Mucosa of rectum (tissue), 2 donors: ENCODE results near the gene ATAD1.
"Not testable (repeated sequence)": the region's sequence is repeated elsewhere in the genome, so short reads cannot be mapped to it uniquely, and the experiment has no call there.

ENCODE experiments used
- H3K27ac ChIP-seq, 2 donors: one replicate each; pipeline ENCODE4 v1.7.0; 2013; ENCODE audit warnings: inconsistent platforms in 2 of 2, low read depth in 2 of 2, low read length in 2 of 2
- H3K27me3 ChIP-seq, 2 donors: one replicate each; pipeline ENCODE4 v1.7.0; 2013; ENCODE audit warnings: low read length in 2 of 2; ENCODE audit not compliant: control insufficient read depth in 2 of 2, insufficient read depth in 2 of 2
- H3K36me3 ChIP-seq, 2 donors: one replicate each; pipeline ENCODE4 v1.7.0; 2013; ENCODE audit warnings: low read length in 2 of 2; ENCODE audit not compliant: control insufficient read depth in 2 of 2, insufficient read depth in 2 of 2
- H3K4me1 ChIP-seq, 2 donors: one replicate each; pipeline ENCODE4 v1.7.0; 2013; ENCODE audit warnings: low read length in 2 of 2, mild to moderate bottlenecking in 1 of 2; ENCODE audit not compliant: control insufficient read depth in 2 of 2, insufficient read depth in 2 of 2
- H3K4me3 ChIP-seq, 2 donors: one replicate each; pipeline ENCODE4 v1.7.0; 2013; ENCODE audit warnings: low read length in 2 of 2
- H3K9ac ChIP-seq, 2 donors: one replicate each; pipeline ENCODE4 v1.7.0; 2013; ENCODE audit warnings: low read length in 2 of 2, low read depth in 1 of 2, mild to moderate bottlenecking in 1 of 2
- H3K9me3 ChIP-seq, 2 donors: one replicate each; pipeline ENCODE4 v1.7.0; 2013; ENCODE audit warnings: low read length in 2 of 2; ENCODE audit not compliant: control insufficient read depth in 2 of 2
- donor health status: healthy.
- donor health status: Normal muscosa, but diverticular disease.

ATAD1 gene, protein sequence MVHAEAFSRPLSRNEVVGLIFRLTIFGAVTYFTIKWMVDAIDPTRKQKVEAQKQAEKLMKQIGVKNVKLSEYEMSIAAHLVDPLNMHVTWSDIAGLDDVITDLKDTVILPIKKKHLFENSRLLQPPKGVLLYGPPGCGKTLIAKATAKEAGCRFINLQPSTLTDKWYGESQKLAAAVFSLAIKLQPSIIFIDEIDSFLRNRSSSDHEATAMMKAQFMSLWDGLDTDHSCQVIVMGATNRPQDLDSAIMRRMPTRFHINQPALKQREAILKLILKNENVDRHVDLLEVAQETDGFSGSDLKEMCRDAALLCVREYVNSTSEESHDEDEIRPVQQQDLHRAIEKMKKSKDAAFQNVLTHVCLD

GRCh38 chr10:87817609-87818504 is at the start of gene ATAD1:
Gene ATAD1, minus strand, starts transcription at chr10:87818226. Its CDS starts 3,627 bp downstream, at chr10:87814599.
- peak within 1 kb of the TSS; percentile 93 to 97 for H3K4me3 ChIP-seq
- no peaks in the 10 kb centered on the region for H3K9me3 ChIP-seq
- peak within 1 kb of the TSS; percentile 89 to 91 for H3K9ac ChIP-seq
- H3K27ac ChIP-seq: peak within 1 kb of the TSS; percentile 91 to 93
- H3K36me3 ChIP-seq: no peaks in the 10 kb centered on the region
- no peaks in the 10 kb centered on the region for H3K27me3 ChIP-seq
- H3K4me1 ChIP-seq: peaks cover 11 to 14% of the 10 kb centered on the region in 2 donors

GRCh38 chr10:87867453-87867852 is 49.4 kb upstream of the ATAD1 start:
- peak overlapping the region; percentile 91 to 92 for H3K4me3 ChIP-seq
- no peaks in the 10 kb centered on the region for H3K36me3 ChIP-seq
- no peaks in the 10 kb centered on the region for H3K9me3 ChIP-seq
- peak overlapping the region; percentile 11 to 97 for H3K27ac ChIP-seq
- peak overlapping the region; percentile 82 to 98 for H3K9ac ChIP-seq
- H3K4me1 ChIP-seq: peaks cover 4 to 18% of the 10 kb centered on the region in 2 donors
- H3K27me3 ChIP-seq: no peaks in the 10 kb centered on the region

- Histone ChIP-seq H3K4me1 (peaks cover 8 to 21% of the 10 kb centered on the region in 2 donors), H3K27ac (peak overlapping the region; percentile 11 to 97), H3K4me3 (peak overlapping the region; percentile 91 to 92), H3K36me3 (no peaks in the 10 kb centered on the region), H3K9ac (peak overlapping the region; percentile 82 to 98), H3K27me3 (no peaks in the 10 kb centered on the region), H3K9me3 (no peaks in the 10 kb centered on the region)
Observed at GRCh38 chr10:87866412-87866974, 48.5 kb upstream of the ATAD1 start.

DNA sequence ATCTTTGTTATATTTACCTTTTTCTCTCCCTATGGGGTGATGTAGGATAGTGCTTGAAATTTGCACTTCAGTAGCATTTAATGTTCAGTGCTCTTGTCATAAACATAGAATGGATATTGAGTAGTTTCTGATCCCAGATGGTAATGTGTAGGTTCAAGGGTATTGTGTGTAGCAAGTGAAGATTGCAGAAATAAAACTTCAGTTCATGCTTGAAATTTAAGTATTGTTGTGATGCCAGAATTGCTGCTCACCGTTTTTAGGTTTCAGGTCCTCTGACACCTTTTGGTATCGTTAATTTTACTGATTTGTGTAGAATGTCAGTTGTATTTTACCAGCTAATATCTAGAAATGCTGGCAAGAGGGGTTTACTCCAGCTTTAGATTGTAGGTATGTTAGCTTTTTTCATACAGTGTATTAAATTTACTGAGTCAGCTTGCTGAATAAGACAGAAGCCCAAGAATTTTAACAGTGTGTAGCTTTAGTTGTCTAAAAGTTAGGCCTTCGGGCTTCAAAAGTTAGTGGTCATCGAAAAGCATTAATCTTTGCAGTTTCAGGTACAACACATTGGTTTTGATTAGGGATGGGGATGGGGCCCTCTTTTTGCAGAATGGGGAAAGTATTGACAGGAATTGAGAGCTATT is 47.3 kb upstream of the ATAD1 start:
- H3K9me3 ChIP-seq: no peaks in the 10 kb centered on the region
- H3K9ac ChIP-seq: peak overlapping the region; percentile 82 to 98

GRCh38 chr10:87864496-87865059 is 46.6 kb upstream of the ATAD1 start:
- H3K27me3 ChIP-seq: no peaks in the 10 kb centered on the region

More for the DNA sequence above, 47.3 kb upstream of the ATAD1 start:
- Histone ChIP-seq H3K4me1 (peaks cover 17 to 26% of the 10 kb centered on the region in 2 donors), H3K27me3 (no peaks in the 10 kb centered on the region), H3K4me3 (peak overlapping the region; percentile 91 to 92), H3K27ac (peak overlapping the region; percentile 95 to 97), H3K36me3 (no peaks in the 10 kb centered on the region)

GRCh38 chr10:87863951-87864495 is 46.0 kb upstream of the ATAD1 start:
- not testable (repeated sequence) for H3K36me3 ChIP-seq, H3K9me3 ChIP-seq, H3K27me3 ChIP-seq
- H3K9ac ChIP-seq: peak overlapping the region; percentile 82 to 98
- H3K27ac ChIP-seq: peak overlapping the region; percentile 95 to 97
- peaks cover 14 to 25% of the 10 kb centered on the region in 2 donors for H3K4me1 ChIP-seq
- peak overlapping the region; percentile 92 to 99 for H3K4me3 ChIP-seq

More at GRCh38 chr10:87864496-87865059, 46.6 kb upstream of the ATAD1 start:
- peak overlapping the region; percentile 82 to 98 for H3K9ac ChIP-seq
- peaks cover 14 to 27% of the 10 kb centered on the region in 2 donors for H3K4me1 ChIP-seq
- no peaks in the 10 kb centered on the region for H3K36me3 ChIP-seq
- H3K9me3 ChIP-seq: no peaks in the 10 kb centered on the region
- peak overlapping the region; percentile 91 to 92 for H3K4me3 ChIP-seq
- peak overlapping the region; percentile 95 to 97 for H3K27ac ChIP-seq

DNA sequence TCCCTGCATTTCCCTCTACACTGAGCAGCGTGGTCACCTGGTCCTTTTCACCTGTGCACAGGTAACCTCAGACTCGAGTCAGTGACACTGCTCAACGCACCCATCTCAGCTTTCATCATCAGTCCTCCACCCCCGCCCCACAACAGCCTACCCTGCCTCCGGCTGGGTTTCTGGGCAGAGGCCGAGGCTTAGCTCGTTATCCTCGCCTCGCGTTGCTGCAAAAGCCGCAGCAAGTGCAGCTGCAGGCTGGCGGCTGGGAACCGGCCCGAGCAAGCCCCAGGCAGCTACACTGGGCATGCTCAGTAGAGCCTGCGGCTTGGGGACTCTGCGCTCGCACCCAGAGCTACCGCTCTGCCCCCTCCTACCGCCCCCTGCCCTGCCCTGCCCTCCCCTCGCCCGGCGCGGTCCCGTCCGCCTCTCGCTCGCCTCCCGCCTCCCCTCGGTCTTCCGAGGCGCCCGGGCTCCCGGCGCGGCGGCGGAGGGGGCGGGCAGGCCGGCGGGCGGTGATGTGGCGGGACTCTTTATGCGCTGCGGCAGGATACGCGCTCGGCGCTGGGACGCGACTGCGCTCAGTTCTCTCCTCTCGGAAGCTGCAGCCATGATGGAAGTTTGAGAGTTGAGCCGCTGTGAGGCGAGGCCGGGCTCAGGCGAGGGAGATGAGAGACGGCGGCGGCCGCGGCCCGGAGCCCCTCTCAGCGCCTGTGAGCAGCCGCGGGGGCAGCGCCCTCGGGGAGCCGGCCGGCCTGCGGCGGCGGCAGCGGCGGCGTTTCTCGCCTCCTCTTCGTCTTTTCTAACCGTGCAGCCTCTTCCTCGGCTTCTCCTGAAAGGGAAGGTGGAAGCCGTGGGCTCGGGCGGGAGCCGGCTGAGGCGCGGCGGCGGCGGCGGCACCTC is 45.3 kb upstream of the ATAD1 start, which contains the start of the genes KLLN and PTEN:
Gene KLLN (minus strand): TSS at position 481 of the 891 bp plus-strand sequence. CDS start 1,046 bp downstream, outside the sequence.
Gene PTEN (plus strand): TSS at position 573 of the 891 bp plus-strand sequence. CDS start 845 bp downstream, outside the sequence.
- peak within 1 kb of the TSS; percentile 95 to 97 for H3K27ac ChIP-seq
- H3K36me3 ChIP-seq: no peaks in the 10 kb centered on the region
- H3K4me3 ChIP-seq: peak within 1 kb of the TSS; percentile 99
- peak within 1 kb of the TSS; percentile 96 to 98 for H3K9ac ChIP-seq
- H3K4me1 ChIP-seq: peaks cover 14 to 25% of the 10 kb centered on the region in 2 donors
- no peaks in the 10 kb centered on the region for H3K27me3 ChIP-seq
- no peaks in the 10 kb centered on the region for H3K9me3 ChIP-seq

GRCh38 chr10:87862679-87863052 is 44.6 kb upstream of the ATAD1 start:
- Histone ChIP-seq H3K4me1 (peaks cover 14 to 20% of the 10 kb centered on the region in 2 donors), H3K9ac (peak overlapping the region; percentile 96 to 98), H3K36me3 (no peaks in the 10 kb centered on the region), H3K27me3 (no peaks in the 10 kb centered on the region), H3K9me3 (no peaks in the 10 kb centered on the region), H3K4me3 (peak overlapping the region; percentile 99), H3K27ac (peak overlapping the region; percentile 95 to 97)
